Endodermal cell (in vitro differentiated cells): ENCODE results near the gene PRKACG. TPM values are rescaled to one million over a fixed set of nuclear protein-coding genes. Genes with fewer than 3 reads are reported as not detected.

Experiments
- DNase-seq: peaks from one replicate; pipeline ENCODE4 v3.0.0-alpha.2; 2017
- H3K27ac ChIP-seq: 2 replicates; pipeline ENCODE4 v1.5.1; 2013; ENCODE audit warnings: mild to moderate bottlenecking, low read depth, low read length, moderate library complexity
- H3K27me3 ChIP-seq: 2 replicates; pipeline ENCODE4 v1.6.1; 2013; ENCODE audit warnings: mild to moderate bottlenecking, low read length, moderate library complexity; ENCODE audit not compliant: insufficient read depth, control insufficient read depth, poor library complexity, severe bottlenecking
- H3K36me3 ChIP-seq: 2 replicates; pipeline ENCODE4 v1.7.0; 2013; ENCODE audit warnings: mild to moderate bottlenecking, low read length, moderate library complexity; ENCODE audit not compliant: control insufficient read depth, insufficient read depth
- H3K4me1 ChIP-seq: one replicate; pipeline ENCODE4 v1.7.0; 2013; ENCODE audit warnings: low read length; ENCODE audit not compliant: control insufficient read depth, insufficient read depth
- H3K4me3 ChIP-seq: 2 replicates; pipeline ENCODE4 v1.5.1; 2013; ENCODE audit warnings: mild to moderate bottlenecking, low read length, moderate library complexity
- H3K9ac ChIP-seq: 2 replicates; pipeline ENCODE4 v1.6.1; 2013; ENCODE audit warnings: mild to moderate bottlenecking, low read length, moderate library complexity; ENCODE audit not compliant: poor library complexity, severe bottlenecking; ENCODE audit errors: extremely low read depth
- H3K9me3 ChIP-seq: 2 replicates; pipeline ENCODE4 v1.6.1; 2013; ENCODE audit warnings: mild to moderate bottlenecking, low read length, moderate library complexity; ENCODE audit not compliant: control insufficient read depth
- H3K27ac Mint-ChIP-seq: 2 replicates; pipeline ENCODE4 v1.8.0; 2020; ENCODE audit warnings: mixed read lengths
- H3K27me3 Mint-ChIP-seq: 2 replicates; pipeline ENCODE4 v1.8.0; 2021; ENCODE audit warnings: mild to moderate bottlenecking, mixed read lengths; ENCODE audit not compliant: insufficient read depth
- H3K36me3 Mint-ChIP-seq: 2 replicates; pipeline ENCODE4 v1.8.0; 2020; ENCODE audit warnings: low read depth, mixed read lengths
- H3K4me1 Mint-ChIP-seq: 2 replicates; pipeline ENCODE4 v1.8.0; 2020; ENCODE audit warnings: mixed read lengths
- H3K4me3 Mint-ChIP-seq: 2 replicates; pipeline ENCODE4 v1.8.0; 2020; ENCODE audit warnings: mild to moderate bottlenecking, moderate library complexity, mixed read lengths
- H3K9me3 Mint-ChIP-seq: 2 replicates; pipeline ENCODE4 v1.8.0; 2020; ENCODE audit warnings: mild to moderate bottlenecking, mixed read lengths
- whole genome bisulfite sequencing, 2 experiments: methylation state at CpG; one replicate each; pipeline versions ENCODE4 v1.1.5 to v1.1.7; 2013; ENCODE audit warnings: missing lambda C conversion rate in 2 of 2, mixed read lengths in 1 of 2; ENCODE audit not compliant: insufficient coverage in 1 of 2, insufficient read length in 1 of 2; 5-methylcytosine and 5-hydroxymethylcytosine counted together
- total RNA-seq, 2 donors: library from RNA; stranded (reverse); fragmentation: NEBNext Ultra II Directional in 1 of 2; extraction: Animal tissue kit (Norgen Biotek cat#: 25700) in 1 of 2; gene quantifications; 2 replicates in 1 of 2; 3 replicates in 1 of 2; pipeline ENCODE4 v1.2.1, GENCODE V29; 2021
- TF ChIP-seq, protein P1 (sequence below): fragments of 200-600 bp; sonication (generic); conservative IDR thresholded peaks from 2 replicates; pipeline ENCODE4 v1.5.0; 2021; ENCODE audit warnings: antibody characterized with exemption, mild to moderate bottlenecking

PRKACG gene
- total RNA-seq, 2 donors from 2014 or later: not detected

DNA sequence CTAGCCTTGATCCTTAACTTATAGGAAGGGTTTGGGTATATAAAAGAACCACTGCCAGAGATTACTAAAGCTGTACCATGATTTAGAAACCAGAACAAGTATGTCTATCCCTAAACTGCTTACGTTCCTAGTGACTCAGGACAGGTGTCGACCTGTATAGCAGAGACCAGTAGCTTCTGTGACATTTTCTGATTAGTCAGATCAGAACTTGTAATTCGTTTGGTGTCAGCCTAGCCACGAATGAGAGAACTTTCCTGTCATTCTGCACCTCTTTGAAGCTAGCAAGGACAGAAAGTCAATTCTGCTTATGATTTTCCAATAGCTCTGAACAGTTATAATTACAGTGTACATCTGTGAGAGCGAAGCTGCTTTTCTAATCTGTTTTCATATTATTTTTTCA is 39.5 kb downstream of the PRKACG start:
- WGBS, 2 experiments: 93 to 94% methylated on average over 5 of the region's 5 CpGs
- peaks cover 17% of the 10 kb centered on the region for H3K36me3 ChIP-seq
- TF ChIP-seq, protein P1, sequence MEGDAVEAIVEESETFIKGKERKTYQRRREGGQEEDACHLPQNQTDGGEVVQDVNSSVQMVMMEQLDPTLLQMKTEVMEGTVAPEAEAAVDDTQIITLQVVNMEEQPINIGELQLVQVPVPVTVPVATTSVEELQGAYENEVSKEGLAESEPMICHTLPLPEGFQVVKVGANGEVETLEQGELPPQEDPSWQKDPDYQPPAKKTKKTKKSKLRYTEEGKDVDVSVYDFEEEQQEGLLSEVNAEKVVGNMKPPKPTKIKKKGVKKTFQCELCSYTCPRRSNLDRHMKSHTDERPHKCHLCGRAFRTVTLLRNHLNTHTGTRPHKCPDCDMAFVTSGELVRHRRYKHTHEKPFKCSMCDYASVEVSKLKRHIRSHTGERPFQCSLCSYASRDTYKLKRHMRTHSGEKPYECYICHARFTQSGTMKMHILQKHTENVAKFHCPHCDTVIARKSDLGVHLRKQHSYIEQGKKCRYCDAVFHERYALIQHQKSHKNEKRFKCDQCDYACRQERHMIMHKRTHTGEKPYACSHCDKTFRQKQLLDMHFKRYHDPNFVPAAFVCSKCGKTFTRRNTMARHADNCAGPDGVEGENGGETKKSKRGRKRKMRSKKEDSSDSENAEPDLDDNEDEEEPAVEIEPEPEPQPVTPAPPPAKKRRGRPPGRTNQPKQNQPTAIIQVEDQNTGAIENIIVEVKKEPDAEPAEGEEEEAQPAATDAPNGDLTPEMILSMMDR: no peak

DNA sequence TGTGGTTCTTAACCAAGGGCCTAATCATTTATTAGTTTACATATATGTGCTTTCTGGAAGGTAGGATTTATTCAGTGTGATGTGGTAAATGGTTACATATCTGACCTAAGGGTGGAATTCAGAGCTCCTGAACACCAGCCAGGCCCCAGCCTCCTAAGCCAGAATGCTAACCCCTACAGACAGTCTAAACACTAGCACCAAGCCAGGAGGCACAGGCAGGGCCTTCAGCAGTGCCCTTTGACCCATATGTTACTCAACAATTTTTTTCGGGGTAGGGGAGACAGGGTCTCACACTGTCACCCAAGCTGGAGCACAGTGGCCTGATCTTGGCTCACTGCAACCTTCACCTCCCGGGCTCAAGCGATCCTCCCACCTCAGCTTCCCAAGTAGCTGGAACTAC is 40.3 kb downstream of the PRKACG start:
- H3K4me1 ChIP-seq: no peaks in the 10 kb centered on the region
- Mint-ChIP-seq H3K9me3 (peaks cover 10% of the 10 kb centered on the region), H3K36me3 (peaks cover 18% of the 10 kb centered on the region), H3K4me1 (peaks cover 5% of the 10 kb centered on the region), H3K27me3 (no peaks in the 10 kb centered on the region), H3K4me3 (no peak overlapping the region), H3K27ac (no peak overlapping the region)
- peaks cover 17% of the 10 kb centered on the region for H3K36me3 ChIP-seq
- no peak overlapping the region for H3K4me3 ChIP-seq
- TF ChIP-seq, protein P1: no peak
- H3K9ac ChIP-seq: no peak overlapping the region
- H3K27ac ChIP-seq: no peak overlapping the region
- no peak for DNase-seq
- H3K27me3 ChIP-seq: no peaks in the 10 kb centered on the region
- WGBS, 2 experiments: 88 to 91% methylated on average over 3 of the region's 3 CpGs
- peaks cover 22% of the 10 kb centered on the region for H3K9me3 ChIP-seq

More for the DNA sequence above, 39.5 kb downstream of the PRKACG start:
- Histone ChIP-seq H3K4me3 (no peak overlapping the region), H3K27ac (no peak overlapping the region), H3K9ac (no peak overlapping the region), H3K4me1 (no peaks in the 10 kb centered on the region), H3K9me3 (peaks cover 22% of the 10 kb centered on the region), H3K27me3 (no peaks in the 10 kb centered on the region)
- Mint-ChIP-seq H3K4me1 (peaks cover 9% of the 10 kb centered on the region), H3K4me3 (no peak overlapping the region), H3K9me3 (peaks cover 10% of the 10 kb centered on the region), H3K27me3 (no peaks in the 10 kb centered on the region), H3K36me3 (peaks cover 18% of the 10 kb centered on the region), H3K27ac (no peak overlapping the region)
- DNase-seq: no peak

DNA sequence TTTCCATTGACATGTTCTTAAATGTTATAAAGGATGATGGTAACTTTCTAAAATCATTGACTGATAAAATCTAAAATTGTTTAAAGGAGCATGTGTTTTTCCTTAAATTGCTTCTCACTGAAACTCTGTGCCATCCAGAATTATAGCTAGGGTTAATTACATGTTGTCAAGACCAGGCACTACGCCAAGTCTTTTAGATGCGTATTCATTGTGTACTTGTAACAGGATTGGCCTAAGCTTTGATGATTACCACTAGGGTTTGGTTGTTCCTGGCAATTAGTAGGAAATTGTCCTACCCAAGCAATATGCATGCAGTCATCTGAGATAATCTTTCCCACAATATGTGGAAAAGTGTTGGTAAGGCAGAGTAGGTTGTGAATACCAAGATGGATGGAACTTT is 43.8 kb downstream of the PRKACG start:
- Histone ChIP-seq H3K27ac (no peak overlapping the region), H3K36me3 (peaks cover 6% of the 10 kb centered on the region), H3K9ac (no peak overlapping the region), H3K27me3 (no peaks in the 10 kb centered on the region), H3K9me3 (no peaks in the 10 kb centered on the region), H3K4me1 (no peaks in the 10 kb centered on the region), H3K4me3 (no peak overlapping the region)
- no peaks in the 10 kb centered on the region for H3K27me3 Mint-ChIP-seq
- H3K9me3 Mint-ChIP-seq: peaks cover 2% of the 10 kb centered on the region
- WGBS, 2 experiments: 95 to 100% methylated on average over 2 of the region's 2 CpGs
- no peak overlapping the region for H3K4me3 Mint-ChIP-seq
- peaks cover 2% of the 10 kb centered on the region for H3K36me3 Mint-ChIP-seq
- H3K27ac Mint-ChIP-seq: no peak overlapping the region
- DNase-seq: no peak
- TF ChIP-seq, protein P1: no peak
- H3K4me1 Mint-ChIP-seq: peaks cover 5% of the 10 kb centered on the region
